ENCODE results near the gene ZFHX3. TPM values are rescaled to one million over a fixed set of nuclear protein-coding genes. Genes with fewer than 3 reads are reported as not detected.

The ZFHX3 gene
- total and polyA plus RNA-seq, 10 of the 15 experiments (the other 5 are each of a cell fraction or from before 2014, with no cell fraction given), result 0.68 to 8.6 (median 2.0) TPM

- Histone ChIP-seq H3K36me3 (ENCODE audit: control insufficient read depth in 2 of 2, insufficient read depth in 2 of 2, low read length in 1 of 2) (no peaks in the 10 kb centered on the region), H2AFZ (ENCODE audit: control insufficient read depth, low read depth, low read length) (no peak overlapping the region), H3K4me3 (no peak overlapping the region), H3K4me2 (ENCODE audit: control insufficient read depth, insufficient read depth) (no peak overlapping the region), H3K79me2 (ENCODE audit: control insufficient read depth, insufficient read depth, low read length) (no peaks in the 10 kb centered on the region), H3K4me1 (ENCODE audit: control insufficient read depth, insufficient read depth, low read length) (peaks cover 6% of the 10 kb centered on the region; the same call in 1 of the 2 replicates), H3K27ac (ENCODE audit: control insufficient read depth, insufficient read depth) (no peak overlapping the region), H4K20me1 (ENCODE audit: control insufficient read depth, insufficient read depth) (no peaks in the 10 kb centered on the region), H3K9ac (ENCODE audit: control insufficient read depth, insufficient read depth, low read length) (no peak overlapping the region), H3K9me3 (replicated peaks; ENCODE audit: control insufficient read depth, insufficient read depth, low read length) (no peaks in the 10 kb centered on the region), H3K27me3 (replicated peaks in 1 of 2; ENCODE audit: control insufficient read depth in 2 of 2, insufficient read depth in 2 of 2, low read length in 1 of 2) (no peaks in the 10 kb centered on the region)
- POLR2A ChIA-PET, result no interaction called here
- ATAC-seq, result no peak
- RAD21 ChIA-PET (ENCODE audit: unreplicated experiment), result no interaction called here
- SMC1A ChIA-PET (ENCODE audit: uncharacterized antibody, unreplicated experiment), result interaction anchor here (0.7 to 1.8 kb wide), 3 partner anchors 14 to 1256 kb away, joined by 3 to 4 read pairs (median 3); no protein-coding TSS in a partner anchor
- intact Hi-C loops (cut with micrococcal nuclease; ENCODE audit: unreplicated experiment) (no loop called here), in situ Hi-C loops (cut with MboI) (no loop called here)
- CTCF ChIA-PET, result interaction anchor here (10.6 kb wide), 1 partner anchor 17 kb away, joined by 69 read pairs; no protein-coding TSS in a partner anchor
- WGBS (ENCODE audit: insufficient coverage, insufficient replicate concordance, low lambda C conversion rate, missing lambda C conversion rate), result 65% methylated on average over 6 of the region's 6 CpGs
- no peak for FAIRE-seq
- BruUV-seq (replicated peaks), result no TSS peak
- TF ChIP-seq POLR2AphosphoS2 (IDR thresholded peaks at IDR 0.05; ENCODE audit: low read depth, low read length) (no peak), CBX3 (IDR thresholded peaks at IDR 0.05; ENCODE audit: borderline replicate concordance, low read depth) (no peak), TCF12 (IDR thresholded peaks at IDR 0.05; ENCODE audit: low read depth, low read length) (no peak), NFYB (IDR thresholded peaks at IDR 0.05; ENCODE audit: insufficient read depth, low read depth, low read length) (no peak), SMAD1 (IDR thresholded peaks at IDR 0.05; ENCODE audit: low read depth, partially characterized antibody) (no peak), SIN3A (IDR thresholded peaks at IDR 0.05; ENCODE audit: low read depth, low read length) (no peak), ZNF687 (IDR thresholded peaks at IDR 0.05) (no peak), ZBTB33 (IDR thresholded peaks at IDR 0.05) (no peak), EGR1 (IDR thresholded peaks at IDR 0.05; ENCODE audit: borderline replicate concordance in 1 of 2, low read depth in 2 of 2, low read length in 2 of 2) (no peak), YY1 (IDR thresholded peaks at IDR 0.05; ENCODE audit: low read depth, low read length) (no peak), NFYA (IDR thresholded peaks at IDR 0.05; ENCODE audit: borderline replicate concordance, low read depth, low read length) (no peak), CREB1 (IDR thresholded peaks at IDR 0.05; ENCODE audit: low read depth) (no peak), CEBPB (IDR thresholded peaks at IDR 0.05; ENCODE audit: borderline replicate concordance in 1 of 2, low read depth in 2 of 2, low read length in 2 of 2) (no peak), BCL11A (IDR thresholded peaks at IDR 0.05; ENCODE audit: low read depth, low read length) (no peak), MAX (IDR thresholded peaks at IDR 0.05; ENCODE audit: low read depth, low read length) (no peak), MYB (IDR thresholded peaks at IDR 0.05; ENCODE audit: borderline replicate concordance, low read depth, low read length) (no peak), ZZZ3 (IDR thresholded peaks at IDR 0.05; ENCODE audit: control insufficient read depth, insufficient read length, low read depth) (no peak), ATF7 (IDR thresholded peaks at IDR 0.05; ENCODE audit: low read depth) (no peak), PAX8 (IDR thresholded peaks at IDR 0.05) (no peak)
- no peak for DNase-seq (ENCODE audit: low read depth, low spot score)
These were observed 197.1 kb downstream of the ZFHX3 start for GRCh38 chr16:72850853-72851252.
